Right lobe of liver (tissue), 6 donors: Measurements from ENCODE around the gene BMS1. TPM values are rescaled to one million over a fixed set of nuclear protein-coding genes. Genes with fewer than 3 reads are reported as not detected.

Experiments
- ATAC-seq, 4 donors: fragments of 200-7000 bp; cut with Tn5 transposase; one replicate each; pipeline ENCODE4 v1.9.1; 2020; ENCODE audit warnings: mild to moderate bottlenecking in 4 of 4, moderate library complexity in 4 of 4
- DNase-seq, 3 donors: peaks; one replicate each; pipeline ENCODE4 v3.0.0-alpha.2; 2020
- H3K27ac ChIP-seq, 3 donors: fragments of 200-600 bp; one replicate each; pipeline ENCODE4 v1.8.0; 2022
- H3K27me3 ChIP-seq, 2 donors: fragments of 200-600 bp; one replicate each; pipeline ENCODE4 v1.8.0; 2022
- H3K36me3 ChIP-seq, 4 donors: fragments of 200-600 bp; sonication (generic) in 1 of 4; one replicate each; pipeline versions ENCODE4 v1.5.1 to v1.8.0; 2017 to 2022; ENCODE audit warnings: control low read depth in 1 of 4
- H3K4me1 ChIP-seq, 4 donors: fragments of 200-600 bp; sonication (generic) in 1 of 4; one replicate each; pipeline versions ENCODE4 v1.5.1 to v1.8.0; 2017 to 2022; ENCODE audit warnings: control low read depth in 1 of 4
- H3K4me3 ChIP-seq, 3 donors: fragments of 200-600 bp; one replicate each; pipeline ENCODE4 v1.8.0; 2022
- H3K9me3 ChIP-seq, 4 donors: fragments of 200-600 bp; sonication (generic) in 1 of 4; one replicate each; pipeline versions ENCODE4 v1.5.1 to v1.8.0; 2017 to 2022; ENCODE audit warnings: control low read depth in 1 of 4
- POLR2A ChIP-seq: fragments of 450-650 bp; IDR thresholded peaks from one replicate; pipeline ENCODE4 v1.6.1; 2017; ENCODE audit warnings: antibody characterized with exemption, mild to moderate bottlenecking
- WGBS: methylation state at CpG from one replicate; pipeline ENCODE4 v1.1.6; 2018; ENCODE audit warnings: low coverage, low lambda C conversion rate; ENCODE audit not compliant: insufficient coverage; ENCODE audit errors: missing lambda C conversion rate; 5-methylcytosine and 5-hydroxymethylcytosine counted together
- intact Hi-C, 2 donors: fragments of 100-400 bp; cut with DNase I; formaldehyde crosslinking; loops; one replicate each; pipeline versions ENCODE4 v1.11.2 to v1.14.1; 2022
- total RNA-seq, 6 experiments: library from RNA; depleted of rRNA in 2 of 6; stranded (reverse); fragments of >200 nt in 2 of 6; fragmentation: NEBNext Ultra II Directional in 3 of 6; extraction: Animal tissue kit (Norgen Biotek cat#: 25700) in 3 of 6; gene quantifications; one replicate each; pipeline versions ENCODE4 v1.1.0 to v1.2.4, GENCODE V29; 2016 to 2023
- TF ChIP-seq, protein P1 (sequence below), 4 donors: fragments of 200-600 bp in 3 of 4; fragments of 450-650 bp in 1 of 4; IDR thresholded peaks; one replicate each; pipeline versions ENCODE4 v1.5.1 to v1.8.0; 2016 to 2022; ENCODE audit warnings: antibody characterized with exemption in 4 of 4, mild to moderate bottlenecking in 2 of 4
- donor health status: DM: no; HTN: yes; CAD: no.
- donor health status: DM: no; HTN: no; CAD: no.
- donor health status: DM: no; HTN: no; CAD: no.
- donor health status: DM: no; HTN: yes; CAD: no.
- donor health status: DM: no; HTN: yes; CAD: no.

Gene BMS1
- total RNA-seq, 6 experiments from 2014 or later = 4.1 to 8.3 (median 5.8) TPM

DNA sequence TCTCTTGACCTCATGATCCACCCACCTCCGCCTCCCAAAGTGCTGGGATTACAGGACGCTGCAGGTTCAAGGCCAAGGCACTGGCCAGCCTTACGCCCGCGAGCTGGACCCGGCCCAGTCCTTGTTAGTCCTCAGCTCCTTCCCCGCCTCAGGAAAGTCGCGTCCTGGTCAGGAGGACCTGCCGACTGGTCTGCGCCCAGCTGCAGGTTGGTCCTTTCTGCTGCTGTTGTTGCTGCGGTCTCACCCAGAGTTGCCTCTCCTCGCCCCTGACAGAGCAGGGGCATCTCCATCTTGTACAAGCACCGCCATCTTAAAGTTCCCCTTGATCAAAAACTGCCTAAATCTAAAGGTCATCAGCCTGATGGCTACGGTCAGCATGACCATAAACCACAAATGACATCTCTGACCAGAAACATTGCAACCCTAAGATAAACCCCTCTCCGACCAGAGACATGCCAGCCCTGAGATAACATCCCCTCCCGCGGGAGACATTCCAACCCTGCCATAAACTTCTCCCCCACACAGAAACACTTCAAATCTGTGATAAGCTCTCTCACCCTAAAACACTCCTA is 13.9 kb upstream of the BMS1 start:
- WGBS = 89% methylated on average over 10 of the region's 18 CpGs
- DNase-seq = no peak
- TF ChIP-seq POLR2A = no peak
- TF ChIP-seq, protein P1, sequence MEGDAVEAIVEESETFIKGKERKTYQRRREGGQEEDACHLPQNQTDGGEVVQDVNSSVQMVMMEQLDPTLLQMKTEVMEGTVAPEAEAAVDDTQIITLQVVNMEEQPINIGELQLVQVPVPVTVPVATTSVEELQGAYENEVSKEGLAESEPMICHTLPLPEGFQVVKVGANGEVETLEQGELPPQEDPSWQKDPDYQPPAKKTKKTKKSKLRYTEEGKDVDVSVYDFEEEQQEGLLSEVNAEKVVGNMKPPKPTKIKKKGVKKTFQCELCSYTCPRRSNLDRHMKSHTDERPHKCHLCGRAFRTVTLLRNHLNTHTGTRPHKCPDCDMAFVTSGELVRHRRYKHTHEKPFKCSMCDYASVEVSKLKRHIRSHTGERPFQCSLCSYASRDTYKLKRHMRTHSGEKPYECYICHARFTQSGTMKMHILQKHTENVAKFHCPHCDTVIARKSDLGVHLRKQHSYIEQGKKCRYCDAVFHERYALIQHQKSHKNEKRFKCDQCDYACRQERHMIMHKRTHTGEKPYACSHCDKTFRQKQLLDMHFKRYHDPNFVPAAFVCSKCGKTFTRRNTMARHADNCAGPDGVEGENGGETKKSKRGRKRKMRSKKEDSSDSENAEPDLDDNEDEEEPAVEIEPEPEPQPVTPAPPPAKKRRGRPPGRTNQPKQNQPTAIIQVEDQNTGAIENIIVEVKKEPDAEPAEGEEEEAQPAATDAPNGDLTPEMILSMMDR (IDR thresholded peaks at IDR 0.05) = no peak

DNA sequence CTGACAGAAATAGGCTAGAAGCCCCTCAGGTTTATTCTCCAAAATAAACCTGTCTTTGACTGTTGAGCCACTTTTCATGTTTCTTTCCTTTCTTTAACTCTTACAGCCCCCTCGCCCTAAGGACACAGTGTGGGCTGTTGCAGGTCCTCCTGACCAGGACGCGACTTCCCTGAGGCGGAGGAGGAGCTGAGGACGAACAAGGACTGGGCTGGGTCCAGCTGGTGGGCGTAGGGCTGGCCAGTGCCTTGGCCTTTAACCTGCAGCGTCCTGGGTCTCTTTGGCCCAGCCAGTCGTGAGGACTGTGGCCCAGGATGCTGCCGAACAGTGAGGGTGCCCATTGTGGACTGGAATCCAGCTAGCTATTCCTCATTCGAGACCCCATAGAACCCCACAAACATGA is 13.4 kb upstream of the BMS1 start:
- Histone ChIP-seq H3K27me3 (no peaks in the 10 kb centered on the region), H3K27ac (no peak overlapping the region), H3K36me3 (no peaks in the 10 kb centered on the region), H3K4me3 (no peak overlapping the region), H3K4me1 (no peaks in the 10 kb centered on the region), H3K9me3 (no peaks in the 10 kb centered on the region)
- DNase-seq (no peak), ATAC-seq (no peak)
- WGBS = 74% methylated on average over 6 of the region's 10 CpGs
- TF ChIP-seq POLR2A = no peak
- TF ChIP-seq, protein P1 (IDR thresholded peaks at IDR 0.05) = no peak
- intact Hi-C loops = no loop called here

More for the DNA sequence above, 13.9 kb upstream of the BMS1 start:
- Histone ChIP-seq H3K36me3 (no peaks in the 10 kb centered on the region), H3K4me1 (no peaks in the 10 kb centered on the region), H3K27me3 (no peaks in the 10 kb centered on the region), H3K4me3 (no peak overlapping the region), H3K27ac (no peak overlapping the region), H3K9me3 (no peaks in the 10 kb centered on the region)
- ATAC-seq = peak in 1 of 4 donors; percentile 36
- intact Hi-C loops = no loop called here

DNA sequence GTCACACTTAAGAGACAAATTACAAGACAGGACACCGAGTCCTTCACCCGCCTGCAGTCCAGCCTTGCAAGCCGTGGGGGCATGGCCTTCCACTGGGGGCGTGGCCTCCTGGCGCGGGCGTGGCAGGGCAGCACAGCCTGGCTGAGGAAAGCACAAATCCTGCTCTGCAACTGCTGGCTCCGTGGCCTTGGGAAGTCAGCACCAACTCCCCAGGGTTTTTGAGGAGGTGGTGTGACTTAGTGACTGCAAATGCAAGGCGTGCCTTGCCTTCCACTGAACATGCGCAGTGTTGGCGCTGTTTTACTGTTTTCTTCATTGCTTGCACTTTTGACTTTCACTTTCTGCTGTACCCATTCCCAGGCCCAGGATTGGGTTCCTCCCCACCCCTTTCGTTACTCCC is 12.9 kb upstream of the BMS1 start:
- TF ChIP-seq POLR2A = no peak
- TF ChIP-seq, protein P1 (IDR thresholded peaks at IDR 0.05) = no peak
- no peak for DNase-seq
- Histone ChIP-seq H3K27ac (no peak overlapping the region), H3K27me3 (no peaks in the 10 kb centered on the region), H3K9me3 (no peaks in the 10 kb centered on the region), H3K4me1 (no peaks in the 10 kb centered on the region), H3K36me3 (no peaks in the 10 kb centered on the region), H3K4me3 (no peak overlapping the region)
- intact Hi-C loops = no loop called here
- WGBS = 77% methylated on average over 5 of the region's 12 CpGs
- ATAC-seq = no peak

DNA sequence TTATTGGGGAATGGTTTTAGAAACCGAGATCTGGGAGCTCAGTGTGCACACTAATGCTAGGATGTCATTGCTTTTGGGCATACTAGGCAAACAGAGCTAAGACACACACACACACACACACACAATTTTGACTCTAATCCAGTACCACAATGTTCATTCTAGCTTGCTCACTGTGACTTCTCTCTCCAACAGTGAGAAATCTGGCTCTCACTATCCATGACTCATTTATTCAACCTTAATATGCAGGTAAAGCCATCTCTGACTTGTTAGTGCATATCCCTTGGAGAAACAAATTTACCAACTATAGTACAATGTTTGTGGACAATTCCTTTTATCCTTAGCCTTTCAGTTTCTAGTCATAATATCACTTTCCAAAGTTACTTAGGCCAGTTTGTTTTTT is 5.9 kb upstream of the BMS1 start:
- no peak overlapping the region for H3K27ac ChIP-seq
- intact Hi-C loops = no loop called here
- 25% methylated on average over 1 of the region's 1 CpG for WGBS
- H3K4me1 ChIP-seq = no peaks in the 10 kb centered on the region
- TF ChIP-seq, protein P1 (IDR thresholded peaks at IDR 0.05) = no peak
- no peak for TF ChIP-seq POLR2A
- ATAC-seq (no peak), DNase-seq (no peak)
- no peak overlapping the region for H3K4me3 ChIP-seq
- no peaks in the 10 kb centered on the region for H3K9me3 ChIP-seq
- H3K27me3 ChIP-seq = no peaks in the 10 kb centered on the region
- no peaks in the 10 kb centered on the region for H3K36me3 ChIP-seq
